ENCODE data around the gene TNFAIP1. TPM values are rescaled to one million over a fixed set of nuclear protein-coding genes. Genes with fewer than 3 reads are reported as not detected.

The TNFAIP1 gene
- total RNA-seq, 1 experiment from 2014 or later, result 33.4 TPM

- ChIA-PET CTCF (no interaction called here), RAD21 (ENCODE audit: low non-redundant PET in 1 of 2, low total read pairs in 2 of 2, uncharacterized antibody in 2 of 2, unreplicated experiment in 2 of 2) (no interaction called here), POLR2A (no interaction called here)
- no peak overlapping the region for H2AFZ ChIP-seq (ENCODE audit: low read depth, low read length, poor library complexity, severe bottlenecking)
- no peaks in the 10 kb centered on the region for H3K27me3 ChIP-seq (ENCODE audit: insufficient read depth, low read length)
- no peak overlapping the region for H3K9ac ChIP-seq (ENCODE audit: low read length)
- H4K20me1 ChIP-seq (ENCODE audit: insufficient read depth), result no peaks in the 10 kb centered on the region
- no peak overlapping the region for H3K4me3 ChIP-seq (replicated peaks in 1 of 2; ENCODE audit: low read depth in 1 of 2, low read length in 2 of 2)
- DNase-seq (ENCODE audit: low read depth, low spot score) (no peak), ATAC-seq (no peak)
- H3K27ac ChIP-seq (ENCODE audit: low read depth, low read length), result no peak overlapping the region
- H3K4me2 ChIP-seq (ENCODE audit: low read length), result no peak overlapping the region
- H3K9me2 ChIP-seq (ENCODE audit: insufficient read depth), result no peaks in the 10 kb centered on the region
- H3K79me2 ChIP-seq (ENCODE audit: insufficient read depth, low read length), result no peaks in the 10 kb centered on the region
- H3K9me3 ChIP-seq (ENCODE audit: control insufficient read depth in 1 of 2, insufficient read depth in 1 of 2, low read depth in 1 of 2, low read length in 2 of 2), result no peaks in the 10 kb centered on the region
- intact Hi-C loops (cut with micrococcal nuclease), result no loop called here
- TF ChIP-seq ZFX (IDR thresholded peaks at IDR 0.05), result no peak
- TF ChIP-seq, protein P1, sequence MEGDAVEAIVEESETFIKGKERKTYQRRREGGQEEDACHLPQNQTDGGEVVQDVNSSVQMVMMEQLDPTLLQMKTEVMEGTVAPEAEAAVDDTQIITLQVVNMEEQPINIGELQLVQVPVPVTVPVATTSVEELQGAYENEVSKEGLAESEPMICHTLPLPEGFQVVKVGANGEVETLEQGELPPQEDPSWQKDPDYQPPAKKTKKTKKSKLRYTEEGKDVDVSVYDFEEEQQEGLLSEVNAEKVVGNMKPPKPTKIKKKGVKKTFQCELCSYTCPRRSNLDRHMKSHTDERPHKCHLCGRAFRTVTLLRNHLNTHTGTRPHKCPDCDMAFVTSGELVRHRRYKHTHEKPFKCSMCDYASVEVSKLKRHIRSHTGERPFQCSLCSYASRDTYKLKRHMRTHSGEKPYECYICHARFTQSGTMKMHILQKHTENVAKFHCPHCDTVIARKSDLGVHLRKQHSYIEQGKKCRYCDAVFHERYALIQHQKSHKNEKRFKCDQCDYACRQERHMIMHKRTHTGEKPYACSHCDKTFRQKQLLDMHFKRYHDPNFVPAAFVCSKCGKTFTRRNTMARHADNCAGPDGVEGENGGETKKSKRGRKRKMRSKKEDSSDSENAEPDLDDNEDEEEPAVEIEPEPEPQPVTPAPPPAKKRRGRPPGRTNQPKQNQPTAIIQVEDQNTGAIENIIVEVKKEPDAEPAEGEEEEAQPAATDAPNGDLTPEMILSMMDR (IDR thresholded peaks at IDR 0.05 in 2 of 3, conservative IDR thresholded peaks at IDR 0.05 in 1 of 3; ENCODE audit: borderline replicate concordance in 1 of 3, insufficient read depth in 1 of 3, low read depth in 2 of 3, low read length in 2 of 3), result no peak
- no peak for TF ChIP-seq FOSL1 (IDR thresholded peaks at IDR 0.05; ENCODE audit: low read depth)
- no peak for TF ChIP-seq RAD21 (IDR thresholded peaks at IDR 0.05; ENCODE audit: low read depth)
- no peak for TF ChIP-seq EZH2 (IDR thresholded peaks at IDR 0.05)
- no peak for TF ChIP-seq POLR2A (IDR thresholded peaks at IDR 0.05; ENCODE audit: borderline replicate concordance, extremely low read depth, insufficient read depth, insufficient read length)
- TF ChIP-seq, protein P2, sequence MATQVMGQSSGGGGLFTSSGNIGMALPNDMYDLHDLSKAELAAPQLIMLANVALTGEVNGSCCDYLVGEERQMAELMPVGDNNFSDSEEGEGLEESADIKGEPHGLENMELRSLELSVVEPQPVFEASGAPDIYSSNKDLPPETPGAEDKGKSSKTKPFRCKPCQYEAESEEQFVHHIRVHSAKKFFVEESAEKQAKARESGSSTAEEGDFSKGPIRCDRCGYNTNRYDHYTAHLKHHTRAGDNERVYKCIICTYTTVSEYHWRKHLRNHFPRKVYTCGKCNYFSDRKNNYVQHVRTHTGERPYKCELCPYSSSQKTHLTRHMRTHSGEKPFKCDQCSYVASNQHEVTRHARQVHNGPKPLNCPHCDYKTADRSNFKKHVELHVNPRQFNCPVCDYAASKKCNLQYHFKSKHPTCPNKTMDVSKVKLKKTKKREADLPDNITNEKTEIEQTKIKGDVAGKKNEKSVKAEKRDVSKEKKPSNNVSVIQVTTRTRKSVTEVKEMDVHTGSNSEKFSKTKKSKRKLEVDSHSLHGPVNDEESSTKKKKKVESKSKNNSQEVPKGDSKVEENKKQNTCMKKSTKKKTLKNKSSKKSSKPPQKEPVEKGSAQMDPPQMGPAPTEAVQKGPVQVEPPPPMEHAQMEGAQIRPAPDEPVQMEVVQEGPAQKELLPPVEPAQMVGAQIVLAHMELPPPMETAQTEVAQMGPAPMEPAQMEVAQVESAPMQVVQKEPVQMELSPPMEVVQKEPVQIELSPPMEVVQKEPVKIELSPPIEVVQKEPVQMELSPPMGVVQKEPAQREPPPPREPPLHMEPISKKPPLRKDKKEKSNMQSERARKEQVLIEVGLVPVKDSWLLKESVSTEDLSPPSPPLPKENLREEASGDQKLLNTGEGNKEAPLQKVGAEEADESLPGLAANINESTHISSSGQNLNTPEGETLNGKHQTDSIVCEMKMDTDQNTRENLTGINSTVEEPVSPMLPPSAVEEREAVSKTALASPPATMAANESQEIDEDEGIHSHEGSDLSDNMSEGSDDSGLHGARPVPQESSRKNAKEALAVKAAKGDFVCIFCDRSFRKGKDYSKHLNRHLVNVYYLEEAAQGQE (IDR thresholded peaks at IDR 0.05; ENCODE audit: low read depth), result no peak
- H3K36me3 ChIP-seq (ENCODE audit: control insufficient read depth in 1 of 2, insufficient read depth in 2 of 2, low read length in 2 of 2), result no peaks in the 10 kb centered on the region
- peaks cover 0 to 4% of the 10 kb centered on the region in 2 experiments; a peak in 1 of 4 replicates for H3K4me1 ChIP-seq (ENCODE audit: control insufficient read depth in 1 of 2, insufficient read depth in 2 of 2, low read length in 2 of 2)
- BruUV-seq (replicated peaks), result no TSS peak
These were observed 43.7 kb upstream of the TNFAIP1 start for GRCh38 chr17:28291780-28292330.

Measured in HCT116 (cell line).